CD4-positive, alpha-beta T cell treated with Interferon gamma for 1 hour (primary cell): ENCODE results near the gene NOS1AP.

Experiments
- DNase-seq: peaks from one replicate; pipeline ENCODE4 v3.0.0-alpha.2; 2020

Gene NOS1AP

GRCh38 chr1:162353702-162354101, 284.2 kb downstream of the NOS1AP start:
- no peak for DNase-seq

GRCh38 chr1:162357681-162358266, 288.3 kb downstream of the NOS1AP start:
- DNase-seq, result no peak

- DNase-seq, result no peak
Observed at GRCh38 chr1:162358928-162359327, 289.4 kb downstream of the NOS1AP start.

- DNase-seq, result no peak
Observed at GRCh38 chr1:162359523-162360236, 290.2 kb downstream of the NOS1AP start.

- no peak for DNase-seq
Observed at GRCh38 chr1:162360237-162360873, 290.9 kb downstream of the NOS1AP start.

GRCh38 chr1:162360874-162361260, 291.4 kb downstream of the NOS1AP start:
- DNase-seq, result no peak

GRCh38 chr1:162361349-162361748, 291.9 kb downstream of the NOS1AP start:
- DNase-seq, result no peak

GRCh38 chr1:162363823-162364222, 294.3 kb downstream of the NOS1AP start:
- no peak for DNase-seq

GRCh38 chr1:162364498-162364897, 295.0 kb downstream of the NOS1AP start:
- no peak for DNase-seq

GRCh38 chr1:162365284-162366020, 296.0 kb downstream of the NOS1AP start:
- DNase-seq, result no peak

- no peak for DNase-seq
Observed at GRCh38 chr1:162366149-162366548, 296.7 kb downstream of the NOS1AP start.

GRCh38 chr1:162366671-162367070, 297.2 kb downstream of the NOS1AP start:
- no peak for DNase-seq

- no peak for DNase-seq
Observed at GRCh38 chr1:162367073-162367472, 297.6 kb downstream of the NOS1AP start.

- no peak for DNase-seq
Observed at GRCh38 chr1:162367772-162368171, 298.3 kb downstream of the NOS1AP start.

GRCh38 chr1:162368451-162368850, 299.0 kb downstream of the NOS1AP start:
- no peak for DNase-seq

GRCh38 chr1:162369571-162369970, 300.1 kb downstream of the NOS1AP start:
- DNase-seq, result no peak

- no peak for DNase-seq
Observed at GRCh38 chr1:162370161-162370560, 300.7 kb downstream of the NOS1AP start.

GRCh38 chr1:162370721-162371120, 301.2 kb downstream of the NOS1AP start:
- DNase-seq, result no peak

- no peak for DNase-seq
Observed at GRCh38 chr1:162371611-162372010, 302.1 kb downstream of the NOS1AP start.

GRCh38 chr1:162372159-162373071, 302.9 kb downstream of the NOS1AP start:
- DNase-seq, result no peak

GRCh38 chr1:162373072-162373427, 303.6 kb downstream of the NOS1AP start:
- no peak for DNase-seq

- no peak for DNase-seq
Observed at GRCh38 chr1:162373541-162374260, 304.2 kb downstream of the NOS1AP start.
